ENCODE results near the gene IGSF11.

GRCh38 chr3:118960876-118961450 is 73.7 kb downstream of the IGSF11 start:
- TF ChIP-seq POLR2A (IDR thresholded peaks at IDR 0.05; ENCODE audit: low read depth, low read length) (no peak), POLR2AphosphoS5 (IDR thresholded peaks at IDR 0.05; ENCODE audit: low read depth, low read length) (no peak), TAF1 (IDR thresholded peaks at IDR 0.05; ENCODE audit: borderline replicate concordance, low read depth, low read length) (no peak)
